Mesendoderm (in vitro differentiated cells): ENCODE results near the gene CHCHD6.

Experiments used
- DNase-seq: peaks from one replicate; pipeline ENCODE4 v3.0.0; 2013
- H2AK5ac ChIP-seq: 2 replicates; pipeline ENCODE4 v1.6.1; 2013; ENCODE audit warnings: low read length, inconsistent platforms
- H2BK120ac ChIP-seq: 2 replicates; pipeline ENCODE4 v1.6.1; 2013; ENCODE audit warnings: low read depth, mild to moderate bottlenecking, low read length, moderate library complexity, mixed read lengths
- H2BK15ac ChIP-seq: replicated peaks from 2 replicates; pipeline ENCODE4 v1.6.1; 2013; ENCODE audit warnings: low read depth, mild to moderate bottlenecking, moderate library complexity
- H2BK5ac ChIP-seq: 2 replicates; pipeline ENCODE4 v1.6.1; 2013; ENCODE audit warnings: low read length, inconsistent platforms
- H3K18ac ChIP-seq: 2 replicates; pipeline ENCODE4 v1.6.1; 2013; ENCODE audit warnings: mild to moderate bottlenecking, low read length, mixed read lengths
- H3K23ac ChIP-seq: one replicate; pipeline ENCODE4 v1.6.1; 2013; ENCODE audit warnings: low read length
- H3K27ac ChIP-seq: 2 replicates; pipeline ENCODE4 v1.5.1; 2013; ENCODE audit warnings: low read depth, mild to moderate bottlenecking, inconsistent platforms, low read length, moderate library complexity
- H3K27me3 ChIP-seq: 2 replicates; pipeline ENCODE4 v1.6.1; 2013; ENCODE audit warnings: low read length, control low read depth, mild to moderate bottlenecking, inconsistent platforms; ENCODE audit not compliant: insufficient read depth, poor library complexity
- H3K36me3 ChIP-seq: 2 replicates; pipeline ENCODE4 v1.6.1; 2013; ENCODE audit warnings: low read length, inconsistent platforms; ENCODE audit not compliant: control insufficient read depth, insufficient read depth
- H3K4ac ChIP-seq: one replicate; pipeline ENCODE4 v1.6.1; 2013; ENCODE audit warnings: low read depth, mild to moderate bottlenecking, low read length, moderate library complexity
- H3K4me1 ChIP-seq: 2 replicates; pipeline ENCODE4 v1.6.1; 2013; ENCODE audit warnings: low read depth, low read length, inconsistent platforms; ENCODE audit not compliant: control insufficient read depth
- H3K4me2 ChIP-seq: 2 replicates; pipeline ENCODE4 v1.6.1; 2013; ENCODE audit warnings: low read length
- H3K4me3 ChIP-seq: 2 replicates; pipeline ENCODE4 v1.5.1; 2013; ENCODE audit warnings: mild to moderate bottlenecking, low read length
- H3K56ac ChIP-seq: one replicate; pipeline ENCODE4 v1.6.1; 2013; ENCODE audit warnings: low read length
- H3K79me1 ChIP-seq: 2 replicates; pipeline ENCODE4 v1.6.1; 2013; ENCODE audit warnings: low read length, inconsistent platforms
- H3K79me2 ChIP-seq: 2 replicates; pipeline ENCODE4 v1.6.1; 2013; ENCODE audit warnings: mild to moderate bottlenecking, low read length; ENCODE audit not compliant: control insufficient read depth, insufficient read depth
- H3K9ac ChIP-seq: 2 replicates; pipeline ENCODE4 v1.6.1; 2013; ENCODE audit warnings: low read length, inconsistent platforms
- H4K5ac ChIP-seq: one replicate; pipeline ENCODE4 v1.6.1; 2013; ENCODE audit warnings: low read length
- H4K8ac ChIP-seq: one replicate; pipeline ENCODE4 v1.6.1; 2013; ENCODE audit warnings: low read depth, mild to moderate bottlenecking, control low read depth, low read length, moderate library complexity
- WGBS: extraction: QIAGEN DNeasy Blood & Tissue Kit; methylation state at CpG from one replicate; pipeline ENCODE4 v1.1.7; 2013; ENCODE audit warnings: low lambda C conversion rate, missing lambda C conversion rate; ENCODE audit not compliant: insufficient coverage; ENCODE audit errors: extremely low coverage; 5-methylcytosine and 5-hydroxymethylcytosine counted together

The CHCHD6 gene

GRCh38 chr3:126952983-126953660 is 249.1 kb downstream of the CHCHD6 start:
- Histone ChIP-seq H4K5ac (no peak overlapping the region), H3K27me3 (no peaks in the 10 kb centered on the region), H2BK120ac (no peak overlapping the region), H3K79me2 (no peaks in the 10 kb centered on the region), H2BK15ac (no peak overlapping the region), H3K4me1 (no peaks in the 10 kb centered on the region), H3K23ac (no peak overlapping the region), H3K4me3 (no peak overlapping the region), H3K4ac (no peak overlapping the region), H2BK5ac (no peak overlapping the region), H3K79me1 (no peaks in the 10 kb centered on the region), H4K8ac (no peak overlapping the region), H3K4me2 (no peak overlapping the region), H3K9ac (no peak overlapping the region), H3K18ac (no peak overlapping the region), H2AK5ac (no peak overlapping the region), H3K27ac (no peak overlapping the region), H3K36me3 (no peaks in the 10 kb centered on the region), H3K56ac (no peak overlapping the region)
- no CpG with 5 or more reads among the region's 12 CpGs for WGBS
- DNase-seq = no peak

GRCh38 chr3:126954141-126954842 is 250.3 kb downstream of the CHCHD6 start:
- Histone ChIP-seq H3K36me3 (no peaks in the 10 kb centered on the region), H3K4me3 (no peak overlapping the region), H3K56ac (no peak overlapping the region), H4K8ac (no peak overlapping the region), H3K23ac (no peak overlapping the region), H3K4ac (no peak overlapping the region), H3K79me2 (no peaks in the 10 kb centered on the region), H3K4me2 (no peak overlapping the region), H3K9ac (no peak overlapping the region), H4K5ac (no peak overlapping the region), H3K79me1 (no peaks in the 10 kb centered on the region), H3K27ac (no peak overlapping the region), H3K27me3 (no peaks in the 10 kb centered on the region), H2BK120ac (no peak overlapping the region), H3K18ac (no peak overlapping the region), H3K4me1 (no peaks in the 10 kb centered on the region), H2BK15ac (no peak overlapping the region), H2BK5ac (no peak overlapping the region), H2AK5ac (no peak overlapping the region)
- no CpG with 5 or more reads among the region's 10 CpGs for whole genome bisulfite sequencing
- DNase-seq = no peak

DNA sequence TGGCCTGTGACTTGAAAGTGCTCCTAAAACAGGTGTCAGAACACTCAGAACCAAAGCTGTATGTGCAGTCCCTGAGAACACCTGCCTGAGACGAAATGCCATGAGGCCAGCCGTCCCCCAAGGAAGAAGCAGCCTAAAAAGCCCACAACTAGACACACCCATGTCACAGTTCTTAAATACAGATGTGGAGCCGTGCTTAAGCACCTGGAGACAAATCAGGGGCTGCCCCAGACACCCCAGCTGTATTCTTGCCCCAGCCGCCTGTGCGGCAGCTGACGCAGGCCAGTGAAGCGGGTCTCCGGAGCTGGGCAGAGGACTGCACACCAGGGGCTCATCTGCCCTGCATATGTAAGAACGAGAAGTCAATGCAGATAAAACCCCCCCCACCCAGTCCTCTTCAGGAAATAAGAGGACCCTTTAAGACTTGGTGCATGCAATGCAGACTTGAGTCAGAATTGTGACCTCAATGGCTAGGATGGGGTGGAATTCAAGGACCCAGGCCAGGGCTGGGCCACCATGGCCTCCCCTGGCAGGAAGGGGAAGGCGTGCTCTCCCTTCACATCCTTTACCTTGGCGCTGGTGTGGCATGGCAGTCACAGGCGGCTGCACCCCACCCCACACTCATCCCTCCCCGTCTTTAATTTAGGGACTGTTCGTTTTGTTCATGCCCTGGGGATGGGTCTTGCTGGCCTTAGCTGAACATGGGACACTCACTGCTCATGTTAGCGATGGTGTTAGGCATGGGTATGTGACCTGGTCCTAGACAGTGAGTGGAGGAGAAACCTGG is 251.2 kb downstream of the CHCHD6 start:
- Histone ChIP-seq H3K79me1 (no peaks in the 10 kb centered on the region), H4K5ac (no peak overlapping the region), H3K23ac (peak overlapping the region; percentile 66), H2BK5ac (no peak overlapping the region), H2BK120ac (no peak overlapping the region), H3K4me1 (no peaks in the 10 kb centered on the region), H3K27ac (no peak overlapping the region), H4K8ac (no peak overlapping the region), H3K4me3 (no peak overlapping the region), H3K18ac (no peak overlapping the region), H3K9ac (no peak overlapping the region), H2BK15ac (no peak overlapping the region), H3K79me2 (no peaks in the 10 kb centered on the region), H2AK5ac (no peak overlapping the region), H3K4me2 (no peak overlapping the region), H3K27me3 (no peaks in the 10 kb centered on the region), H3K4ac (no peak overlapping the region), H3K56ac (no peak overlapping the region), H3K36me3 (no peaks in the 10 kb centered on the region)
- no CpG with 5 or more reads among the region's 15 CpGs for WGBS
- DNase-seq = no peak

DNA sequence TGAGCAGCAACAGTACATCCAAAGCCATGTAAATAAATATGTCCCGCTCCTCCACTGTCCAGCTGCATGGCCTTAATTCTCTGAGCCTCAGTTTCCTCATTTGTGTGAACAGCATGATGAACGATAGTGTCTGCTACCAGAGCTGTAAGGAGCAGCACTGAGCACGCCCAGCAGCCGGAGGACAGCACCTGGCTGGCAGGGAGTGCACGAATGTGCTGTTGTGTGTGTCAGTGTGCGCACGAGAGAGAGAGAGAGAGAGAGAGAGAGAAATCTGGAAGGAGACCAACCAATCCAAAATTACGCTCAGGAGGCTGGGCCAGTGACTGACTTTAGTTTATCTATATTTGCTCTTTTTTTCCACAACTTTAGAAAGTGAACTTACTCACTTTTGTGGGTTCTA is 252.3 kb downstream of the CHCHD6 start:
- Histone ChIP-seq H2BK120ac (no peak overlapping the region), H3K4me2 (no peak overlapping the region), H4K8ac (no peak overlapping the region), H4K5ac (no peak overlapping the region), H3K79me1 (no peaks in the 10 kb centered on the region), H2AK5ac (no peak overlapping the region), H3K4ac (no peak overlapping the region), H2BK15ac (no peak overlapping the region), H3K4me1 (no peaks in the 10 kb centered on the region), H3K79me2 (no peaks in the 10 kb centered on the region), H2BK5ac (no peak overlapping the region), H3K4me3 (no peak overlapping the region), H3K27ac (no peak overlapping the region), H3K56ac (no peak overlapping the region), H3K18ac (no peak overlapping the region), H3K36me3 (no peaks in the 10 kb centered on the region), H3K9ac (no peak overlapping the region), H3K23ac (no peak overlapping the region), H3K27me3 (no peaks in the 10 kb centered on the region)
- DNase-seq = no peak
- WGBS = no CpG with 5 or more reads among the region's 8 CpGs

DNA sequence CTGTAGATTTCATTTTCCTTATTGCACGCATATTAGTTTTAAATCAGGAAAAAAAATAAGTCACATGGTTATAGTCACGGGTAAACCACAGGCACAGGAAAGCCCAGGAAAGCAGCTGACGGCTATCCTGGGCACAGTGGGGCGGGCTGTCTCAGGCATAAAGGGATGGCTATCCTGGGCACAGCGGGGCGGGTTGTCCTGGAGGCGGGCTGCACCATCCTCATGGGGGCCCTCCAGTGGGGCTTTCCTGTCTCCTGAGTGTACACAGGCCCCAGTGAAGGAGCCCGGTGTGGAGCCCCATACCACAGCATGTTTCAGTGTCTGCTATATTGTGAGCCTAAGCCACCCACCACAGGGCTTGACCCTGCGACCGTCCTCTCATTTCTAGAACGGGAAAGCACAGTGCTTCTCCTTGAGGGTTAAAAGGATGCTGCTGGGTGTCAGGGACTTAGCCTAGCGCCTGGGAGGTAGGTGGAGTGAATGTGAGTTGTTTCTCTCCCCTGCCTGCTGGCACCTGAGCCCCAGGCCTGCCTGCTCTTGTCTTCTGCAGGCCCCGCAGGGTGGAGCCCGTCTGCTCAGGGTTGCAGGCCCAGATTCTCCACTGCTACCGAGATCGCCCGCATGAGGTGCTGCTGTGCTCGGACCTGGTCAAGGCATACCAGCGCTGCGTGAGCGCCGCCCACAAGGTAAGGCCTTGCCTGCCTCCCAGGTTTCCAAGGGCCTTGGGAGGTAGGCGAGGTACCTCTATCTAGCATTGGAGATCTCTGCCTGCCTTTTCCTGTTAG is 253.0 kb downstream of the CHCHD6 start:
- Histone ChIP-seq H2BK120ac (no peak overlapping the region), H3K79me1 (no peaks in the 10 kb centered on the region), H3K4me3 (no peak overlapping the region), H2AK5ac (no peak overlapping the region), H3K4ac (no peak overlapping the region), H2BK5ac (no peak overlapping the region), H3K36me3 (no peaks in the 10 kb centered on the region), H4K8ac (no peak overlapping the region), H3K56ac (no peak overlapping the region), H3K4me2 (no peak overlapping the region), H3K4me1 (no peaks in the 10 kb centered on the region), H3K79me2 (no peaks in the 10 kb centered on the region), H3K9ac (no peak overlapping the region), H4K5ac (no peak overlapping the region), H3K18ac (no peak overlapping the region), H3K23ac (no peak overlapping the region), H2BK15ac (no peak overlapping the region), H3K27me3 (no peaks in the 10 kb centered on the region), H3K27ac (no peak overlapping the region)
- peak; percentile 45 for DNase-seq
- WGBS = no CpG with 5 or more reads among the region's 23 CpGs
